GM18499 (cell line): Measurements from ENCODE around the gene PDGFC.
A peak's percentile ranks its signal among the peaks of the same experiment; 100 is the strongest.

Experiments
- ATAC-seq: cut with Tn5 transposase; IDR thresholded peaks from one replicate; pipeline ENCODE4 v1.9.1; 2021; ENCODE audit warnings: moderate number of reproducible peaks; ENCODE audit not compliant: insufficient read depth, unreplicated experiment

The PDGFC gene

DNA sequence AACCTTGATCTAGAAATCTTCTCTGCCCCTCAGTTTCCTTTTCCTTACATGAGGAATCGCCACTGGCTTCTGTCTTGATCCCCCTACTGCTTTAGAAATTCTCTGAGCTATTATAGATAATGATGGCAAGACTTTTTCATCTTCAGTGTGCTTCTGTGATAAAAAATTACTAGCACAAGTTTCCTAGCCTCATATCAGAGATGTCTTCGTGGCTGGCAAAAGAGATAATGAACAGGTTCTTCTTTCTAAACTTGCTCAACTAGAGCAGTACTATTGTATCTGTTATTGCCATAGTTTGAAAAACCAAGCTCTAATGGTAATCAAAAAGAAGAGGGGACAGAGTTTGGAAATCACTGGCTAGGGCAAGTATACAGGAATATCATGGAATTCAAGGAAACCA lies 4.1 kb upstream of the PDGFC start:
- ATAC-seq = no peak

DNA sequence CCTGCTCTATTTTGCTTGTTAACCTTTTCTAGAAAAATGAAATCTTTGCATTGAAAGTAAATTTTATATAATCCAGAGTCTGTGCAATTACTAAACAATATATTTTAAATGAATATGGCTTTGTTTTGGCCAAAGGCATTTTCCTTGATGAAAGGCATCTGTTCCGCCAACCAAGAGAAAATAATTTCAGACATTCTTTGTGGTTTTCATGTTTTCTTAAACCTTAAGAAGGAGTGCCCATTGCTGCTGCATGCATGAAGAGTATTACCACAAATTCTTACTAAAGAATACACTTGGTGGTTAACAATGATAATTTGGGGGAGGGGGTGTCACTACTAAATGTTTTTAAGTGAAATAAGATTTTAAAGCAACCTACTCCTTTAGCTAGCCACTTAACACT lies 2.7 kb upstream of the PDGFC start:
- no peak for ATAC-seq

DNA sequence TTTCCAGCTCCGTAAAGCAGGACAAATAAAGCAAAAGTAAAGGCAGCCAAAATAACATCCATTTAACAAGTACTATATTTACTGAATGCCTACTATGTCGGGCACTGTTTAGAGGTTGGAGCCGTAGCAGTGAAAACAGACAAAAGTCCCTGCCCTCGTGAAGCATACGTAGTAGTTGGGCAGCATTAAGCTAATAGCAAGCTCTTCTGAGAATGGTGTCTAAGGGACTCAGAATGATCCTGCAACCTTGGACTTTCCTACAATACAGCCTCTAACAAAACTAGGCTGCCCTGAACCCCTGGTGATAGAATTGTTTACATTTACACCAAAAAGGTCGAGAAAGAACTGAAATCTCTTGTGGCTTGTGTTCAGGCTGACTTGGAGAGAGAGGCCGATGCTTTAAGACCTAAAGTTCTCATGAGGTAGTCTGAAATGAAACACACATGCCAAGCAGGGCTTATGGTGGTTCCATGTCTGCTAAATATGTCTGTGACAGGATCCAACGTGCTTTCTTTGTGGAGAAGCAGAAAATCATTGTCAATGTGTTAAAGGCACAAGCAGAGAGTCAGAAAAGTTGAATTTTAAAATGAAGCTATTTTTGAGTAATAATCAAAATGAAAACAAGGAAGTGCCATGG lies 898 bp upstream of the PDGFC start:
- no peak for ATAC-seq

DNA sequence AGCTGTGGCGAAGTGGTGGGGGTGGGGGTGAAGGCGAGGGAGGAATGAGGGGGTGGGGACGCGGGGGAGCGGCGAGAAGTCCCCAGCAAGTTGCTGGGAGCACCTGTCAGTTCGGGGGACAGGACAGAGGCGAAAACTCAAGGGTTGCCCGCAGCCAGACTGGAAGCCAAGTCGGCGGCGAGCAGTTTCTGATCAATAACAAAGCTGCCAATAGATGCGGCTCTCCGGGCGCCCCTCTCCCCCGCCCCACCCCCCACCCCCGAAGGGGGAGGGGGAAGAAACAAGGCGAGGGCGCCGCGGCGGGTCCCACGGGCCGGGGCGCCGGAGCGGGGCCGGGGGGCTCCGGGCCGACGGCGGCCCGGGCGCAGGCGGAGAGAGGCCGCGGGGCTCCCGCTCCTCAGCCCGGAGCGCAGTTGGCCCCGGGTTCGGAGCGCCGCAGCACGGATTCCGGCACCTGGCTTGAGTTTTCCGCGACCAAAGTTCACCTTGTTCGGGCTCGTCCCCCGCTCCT lies 379 bp downstream of the PDGFC start:
- no peak for ATAC-seq

DNA sequence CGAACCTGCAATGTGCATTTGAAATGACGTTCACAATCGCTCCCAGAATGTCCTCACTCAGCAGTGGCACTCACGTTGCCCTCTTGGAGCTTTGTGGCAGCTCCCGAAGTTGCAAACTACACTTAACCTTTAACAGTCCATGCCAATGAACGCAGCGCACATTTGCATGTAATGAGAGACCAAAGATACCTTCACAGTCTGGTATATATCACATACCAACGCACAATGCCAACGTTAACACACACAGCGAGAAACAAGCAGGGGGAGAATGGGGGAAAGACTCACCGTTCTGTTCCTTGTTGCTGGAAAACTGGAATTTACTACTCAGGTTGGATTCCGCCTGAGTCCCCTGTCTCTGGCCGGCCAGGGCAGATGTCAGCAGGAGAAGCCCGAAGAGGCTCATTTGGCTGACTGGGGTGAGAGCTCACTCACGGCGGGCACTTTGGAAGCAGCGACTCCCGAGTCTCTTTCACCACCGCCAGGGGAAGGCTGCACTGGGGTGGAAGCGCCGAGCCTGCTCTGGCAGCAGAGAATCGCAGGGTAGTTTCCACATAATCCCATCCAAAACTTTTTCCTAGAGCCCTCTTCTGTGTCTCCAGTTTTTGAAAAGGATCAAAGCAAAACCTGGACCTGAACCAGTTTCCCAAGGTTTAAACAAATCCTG lies 966 bp downstream of the PDGFC start:
- no peak for ATAC-seq

DNA sequence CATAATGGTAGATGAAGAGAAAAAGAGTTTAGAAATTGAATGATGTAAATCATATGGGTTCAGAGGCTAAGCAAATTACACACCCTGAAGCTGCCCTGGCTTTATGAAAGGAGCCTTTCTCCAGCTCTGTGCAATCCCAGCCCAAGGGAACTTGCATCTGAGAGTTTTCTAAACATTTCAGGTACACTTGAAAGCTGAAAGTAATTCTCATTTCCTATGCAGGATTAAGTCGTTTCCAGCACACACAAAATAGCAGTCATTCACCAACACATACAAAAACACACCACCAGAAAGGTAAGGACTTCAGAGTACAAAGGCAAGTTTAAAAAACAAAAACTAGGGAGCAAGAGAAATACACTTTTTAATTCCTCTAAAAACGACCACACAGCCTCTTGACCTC lies 1.7 kb downstream of the PDGFC start:
- ATAC-seq = no peak

DNA sequence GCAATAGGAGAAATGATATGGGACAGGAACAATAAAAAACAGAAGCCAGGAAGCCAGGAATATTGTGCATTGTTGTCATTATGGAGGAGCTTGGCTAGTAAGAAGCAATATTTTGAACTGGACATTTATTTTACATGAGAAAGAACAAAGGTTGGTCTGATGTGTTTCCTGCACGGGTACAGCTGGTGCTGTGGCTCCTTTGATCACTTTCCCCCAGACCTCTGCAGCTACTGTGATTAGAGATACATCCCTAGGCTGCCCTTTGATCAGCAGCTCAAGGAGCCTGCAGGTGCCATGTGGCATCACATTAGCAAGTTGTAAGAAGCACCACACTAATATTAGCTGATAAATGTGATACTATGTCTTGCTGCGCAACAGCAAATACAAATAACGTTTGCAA lies 2.5 kb downstream of the PDGFC start:
- no peak for ATAC-seq

DNA sequence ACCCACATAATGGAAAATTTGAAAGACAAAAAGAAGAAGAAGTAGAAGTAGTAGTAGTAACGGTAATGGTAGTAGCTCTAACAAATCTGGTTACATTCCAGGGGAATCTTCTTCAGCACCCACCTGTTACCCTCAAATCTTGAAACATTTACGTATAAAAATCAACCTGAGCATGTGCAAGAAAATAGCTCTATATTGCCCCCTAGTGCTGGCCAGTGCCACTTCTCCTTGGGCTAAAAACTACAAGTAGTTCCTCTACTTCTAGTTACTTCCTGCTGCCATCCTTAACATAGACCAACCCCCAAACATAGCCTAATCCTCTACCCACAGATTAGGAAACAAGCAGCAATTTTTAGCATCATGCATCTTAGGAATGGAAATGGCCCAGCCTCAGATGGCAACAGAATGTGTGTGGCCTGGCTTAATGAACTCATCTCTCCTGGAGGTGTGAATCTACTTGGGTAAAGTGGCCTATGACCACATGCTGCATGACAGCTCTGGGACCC lies 3.1 kb downstream of the PDGFC start:
- ATAC-seq = peak; percentile 74

DNA sequence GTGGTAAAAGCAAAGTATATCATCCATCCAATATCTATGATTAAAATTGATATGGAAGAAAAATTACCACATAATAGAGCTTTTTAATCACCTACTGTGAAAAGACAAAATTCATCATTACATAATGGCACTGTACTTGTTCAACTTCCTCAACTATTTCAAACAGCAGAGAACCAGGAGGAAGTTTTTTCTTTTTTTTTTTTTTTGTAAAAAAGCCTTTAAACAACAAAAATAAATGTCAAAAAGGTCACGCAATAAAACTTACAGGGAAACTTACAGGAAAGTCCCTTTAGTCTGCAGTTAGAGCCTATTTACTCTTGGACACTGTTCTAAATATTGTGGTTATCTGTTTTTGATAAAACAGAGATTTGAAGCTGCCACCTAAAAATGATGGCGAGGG lies 4.8 kb downstream of the PDGFC start:
- no peak for ATAC-seq

DNA sequence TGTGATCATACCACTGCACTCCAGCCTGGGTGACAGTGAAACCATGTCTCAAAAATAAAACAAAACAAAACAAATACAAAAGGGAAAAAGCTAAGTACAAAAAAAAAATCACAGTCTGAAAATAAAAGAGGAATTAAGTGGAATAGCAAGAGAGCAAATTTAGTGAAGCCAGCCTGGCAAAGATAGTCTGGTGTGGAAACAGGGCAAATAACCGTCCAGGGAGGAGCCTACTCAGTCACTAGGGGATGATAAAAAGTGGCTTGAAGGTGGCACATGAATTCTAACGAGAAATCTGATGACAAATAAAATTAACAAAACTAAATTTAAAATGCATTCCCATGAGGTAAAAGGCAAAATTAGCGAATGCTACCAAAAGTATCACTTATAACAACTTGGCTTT lies 8.2 kb downstream of the PDGFC start:
- ATAC-seq = no peak

DNA sequence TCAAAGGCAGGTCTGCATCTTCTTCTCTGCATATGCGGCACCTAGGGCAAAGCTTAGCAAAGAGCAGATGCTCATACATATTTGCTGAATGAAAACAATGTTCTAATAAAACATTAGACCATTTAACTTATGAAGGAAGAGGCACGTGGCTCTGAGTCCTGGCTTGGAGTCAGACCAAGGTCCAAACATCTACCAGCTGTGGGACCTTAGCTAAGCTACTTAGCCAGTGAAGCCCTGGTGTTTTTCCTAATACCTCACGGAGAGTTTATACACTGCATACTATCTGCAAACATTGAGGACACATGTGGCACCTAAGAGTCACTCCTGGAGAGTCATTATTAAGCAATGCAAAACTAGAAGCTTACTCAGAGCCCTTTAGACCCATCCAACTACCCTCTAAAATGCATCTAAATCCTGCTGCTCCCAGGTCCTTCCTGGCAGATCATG lies 9.0 kb downstream of the PDGFC start:
- no peak for ATAC-seq

DNA sequence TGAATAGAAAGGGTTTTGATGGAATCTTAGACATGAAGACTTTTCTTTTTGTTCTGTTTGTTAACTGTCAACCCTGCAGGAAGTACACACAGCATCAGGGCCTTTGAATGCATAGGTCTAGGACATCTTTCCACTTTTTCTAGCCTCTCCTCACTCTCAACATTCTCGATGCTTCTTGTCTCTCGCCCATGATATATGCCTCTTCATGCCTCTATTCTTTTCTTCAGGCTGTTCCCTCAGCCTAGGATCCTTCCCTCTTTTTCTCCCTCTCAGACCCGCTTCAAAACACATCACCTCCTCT lies 9.6 kb downstream of the PDGFC start:
- ATAC-seq = no peak

DNA sequence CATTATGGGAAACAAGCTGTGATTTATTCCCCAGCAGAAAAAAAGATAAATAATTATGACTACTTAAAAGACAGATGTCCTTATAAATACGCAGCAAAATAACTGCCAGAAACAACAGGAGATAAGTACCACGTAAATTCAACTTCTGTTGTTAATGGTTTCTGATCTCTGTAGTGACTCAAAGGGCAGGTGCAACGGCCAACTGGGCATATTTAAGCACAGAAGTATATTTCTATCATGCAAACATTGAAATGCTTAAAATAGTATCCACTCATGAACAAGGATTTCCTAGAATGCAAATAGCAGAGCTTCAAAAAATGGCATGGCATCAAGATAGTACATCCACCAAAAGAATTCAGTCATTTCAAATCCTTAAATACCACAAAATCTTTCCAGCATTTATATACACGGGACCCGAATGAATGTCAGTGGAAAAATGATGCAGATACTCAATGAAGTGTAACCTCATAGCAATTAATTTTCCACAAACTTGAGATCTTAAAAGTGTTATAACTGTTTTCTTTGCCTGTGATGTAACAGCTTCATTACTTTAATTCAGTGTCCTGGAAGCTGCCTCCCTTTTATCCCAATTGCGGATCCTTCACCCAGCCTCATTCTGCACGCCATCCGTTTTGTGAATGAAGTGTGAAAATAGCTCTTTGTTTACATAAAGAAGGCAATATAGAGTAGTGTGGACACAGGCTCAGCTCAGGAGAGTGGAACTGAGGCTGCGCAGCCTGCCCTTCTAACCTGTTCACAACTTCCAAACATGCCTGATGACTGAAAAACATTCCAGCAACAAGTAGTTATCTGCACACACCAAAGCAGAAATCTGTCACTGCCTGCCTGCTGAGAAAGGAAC lies 10.2 kb downstream of the PDGFC start:
- ATAC-seq = no peak

DNA sequence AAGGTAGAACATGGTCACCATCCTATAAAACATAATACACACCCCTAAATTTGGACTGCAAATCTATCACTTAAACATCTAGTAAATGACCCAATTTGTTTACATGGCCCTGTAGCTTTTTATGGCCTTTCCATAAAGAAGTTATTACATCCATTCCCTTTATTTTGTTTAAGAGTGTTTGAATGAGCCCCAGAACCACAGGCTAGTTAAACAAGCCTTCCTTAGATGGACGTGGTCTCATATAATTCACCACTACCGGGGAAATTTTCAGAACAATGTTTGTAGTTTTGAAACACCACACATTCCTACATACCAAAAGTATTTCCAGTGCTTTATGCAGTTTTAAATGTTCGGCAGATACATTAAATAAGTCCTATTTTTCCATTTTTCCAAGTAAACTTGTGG lies 12.3 kb downstream of the PDGFC start:
- ATAC-seq = no peak

DNA sequence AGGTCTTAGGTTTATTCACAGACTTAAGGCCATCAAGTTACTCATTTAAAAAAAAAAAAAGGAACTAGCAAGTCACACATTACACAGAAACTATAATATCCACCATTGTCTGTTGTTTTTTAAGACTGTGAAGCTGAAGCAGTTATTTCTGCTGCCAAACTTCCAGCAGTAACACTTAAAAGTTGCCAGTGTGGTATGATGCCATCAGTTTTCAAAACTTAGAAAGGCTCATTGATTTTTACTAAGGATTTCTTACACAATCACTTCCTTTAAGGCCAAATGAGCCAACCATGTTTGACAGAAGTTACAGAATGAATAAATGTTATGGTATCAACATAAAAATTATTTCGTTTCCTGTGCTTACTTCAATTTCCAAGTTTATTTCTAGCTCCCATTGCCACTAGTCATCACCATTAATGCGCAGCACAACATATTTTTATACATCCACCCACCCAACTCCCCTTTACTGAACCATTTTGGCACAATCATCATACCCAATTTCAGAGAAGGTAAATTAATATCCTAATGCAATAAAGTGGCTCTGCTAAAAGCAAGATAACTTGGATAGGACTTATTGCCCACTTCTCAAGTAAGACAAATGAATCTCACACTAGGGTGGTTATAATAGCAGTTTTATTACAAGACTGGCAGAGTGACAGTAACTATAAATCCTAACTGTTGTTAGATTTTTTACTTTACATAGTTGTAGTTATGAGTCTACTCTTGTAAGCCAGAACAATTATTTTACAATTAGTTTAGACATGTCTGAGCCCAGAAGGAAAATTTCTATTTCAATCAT lies 13.1 kb downstream of the PDGFC start:
- no peak for ATAC-seq

DNA sequence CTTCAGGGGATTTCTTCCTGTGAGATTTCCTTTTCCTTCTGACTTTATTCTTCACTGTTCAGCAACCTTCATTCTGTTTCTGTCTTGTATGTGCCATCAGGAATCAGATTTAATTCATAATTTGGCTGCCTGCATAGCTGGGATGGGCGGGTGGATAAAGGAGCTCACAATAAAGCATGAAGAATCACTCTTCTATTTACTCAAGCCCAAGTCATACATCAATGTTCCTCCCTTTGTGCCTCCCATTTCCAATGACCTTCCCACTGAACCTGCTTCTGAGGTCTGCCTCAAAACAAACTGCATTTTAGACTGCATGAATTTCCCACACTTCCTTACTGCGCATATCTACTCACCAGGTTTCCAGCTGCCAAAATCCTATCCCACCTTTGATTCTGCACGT lies 14.0 kb downstream of the PDGFC start:
- no peak for ATAC-seq

DNA sequence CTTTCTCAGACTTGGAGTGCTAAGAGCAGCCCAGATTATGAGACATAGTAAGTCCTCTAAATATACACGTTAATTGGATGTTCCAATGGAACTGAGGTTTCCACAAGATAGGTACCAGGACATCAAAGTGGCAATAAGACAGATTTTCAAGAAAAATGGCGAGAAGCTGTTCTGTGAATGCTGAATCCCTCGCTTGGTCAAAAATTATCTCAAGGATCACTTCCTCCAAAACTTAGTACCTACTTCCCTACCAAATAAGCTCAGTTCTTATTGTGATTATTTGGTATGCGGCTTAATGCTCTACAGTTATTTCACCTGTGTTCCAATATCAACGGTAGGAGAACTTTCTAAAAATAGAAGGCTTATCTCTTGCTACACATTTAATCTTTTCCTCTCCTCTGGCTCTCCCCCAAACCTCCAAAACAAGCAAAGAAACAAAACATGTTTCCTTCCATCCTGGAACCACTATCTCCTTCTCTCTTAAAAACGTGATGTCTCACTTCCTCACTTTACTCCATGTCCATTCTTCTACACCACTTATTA lies 14.7 kb downstream of the PDGFC start:
- no peak for ATAC-seq

DNA sequence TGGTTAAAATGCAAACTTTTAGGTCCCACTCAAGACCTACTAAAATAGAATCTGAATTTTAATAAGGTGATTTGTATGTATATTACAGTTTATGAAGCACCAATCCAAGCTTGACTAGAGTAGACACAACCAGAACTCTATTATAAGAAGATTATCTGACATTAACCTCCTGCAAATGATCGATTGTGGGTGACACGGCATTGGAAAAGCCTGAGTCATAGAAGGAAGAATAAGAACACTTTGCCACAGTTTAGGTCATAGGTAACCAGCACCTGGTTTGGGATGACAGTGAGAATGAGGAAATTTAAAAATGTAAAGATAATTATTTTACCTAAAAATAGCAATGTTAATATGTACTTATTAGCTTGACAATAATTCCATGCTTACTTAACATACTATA lies 15.2 kb downstream of the PDGFC start:
- ATAC-seq = no peak

DNA sequence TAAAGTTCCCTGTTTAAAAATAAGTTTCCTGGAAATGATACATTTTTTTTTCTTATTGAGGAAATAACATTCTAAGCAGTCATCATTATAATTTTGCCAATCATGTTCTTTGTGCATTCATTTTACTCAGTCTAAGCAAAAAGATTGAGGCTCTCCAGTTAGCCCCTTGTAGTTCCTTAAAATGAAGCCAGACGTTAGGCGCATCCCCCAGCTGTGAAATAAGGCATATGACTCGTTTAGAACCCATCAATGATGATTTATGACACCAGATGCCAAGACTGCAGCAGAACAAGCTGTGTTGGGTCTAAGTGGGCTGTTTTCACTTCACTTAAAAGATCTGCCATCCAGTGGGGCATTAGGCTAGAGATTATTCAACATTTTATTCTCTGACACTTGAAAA lies 17.0 kb downstream of the PDGFC start:
- no peak for ATAC-seq

DNA sequence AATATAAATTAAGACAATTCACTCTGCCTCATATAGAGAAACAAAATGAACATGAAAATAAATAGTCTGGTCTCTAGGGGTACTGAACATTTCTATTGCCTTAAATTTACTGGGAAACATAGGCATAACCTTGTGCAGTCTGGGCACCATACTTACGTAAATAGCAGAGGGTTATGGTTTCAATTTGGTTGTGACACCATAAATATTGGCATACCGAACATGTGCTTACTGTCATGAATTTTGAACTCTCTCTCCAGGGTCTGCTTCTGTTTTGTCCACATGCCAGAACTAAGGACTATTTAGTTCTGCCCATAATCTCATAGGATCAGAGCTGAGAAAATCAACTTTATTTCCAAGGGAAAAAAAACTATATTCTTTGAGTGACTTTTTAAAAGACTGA lies 17.6 kb downstream of the PDGFC start:
- no peak for ATAC-seq
